Right lobe of liver (tissue), 6 donors: ENCODE results near the gene NEK9. TPM values are rescaled to one million over a fixed set of nuclear protein-coding genes. Genes with fewer than 3 reads are reported as not detected.

Experiments
- ATAC-seq, 4 donors: fragments of 200-7000 bp; cut with Tn5 transposase; one replicate each; pipeline ENCODE4 v1.9.1; 2020; ENCODE audit warnings: mild to moderate bottlenecking in 4 of 4, moderate library complexity in 4 of 4
- DNase-seq, 3 donors: peaks; one replicate each; pipeline ENCODE4 v3.0.0-alpha.2; 2020
- H3K27ac ChIP-seq, 3 donors: fragments of 200-600 bp; one replicate each; pipeline ENCODE4 v1.8.0; 2022
- H3K27me3 ChIP-seq, 2 donors: fragments of 200-600 bp; one replicate each; pipeline ENCODE4 v1.8.0; 2022
- H3K36me3 ChIP-seq, 4 donors: fragments of 200-600 bp; sonication (generic) in 1 of 4; one replicate each; pipeline versions ENCODE4 v1.5.1 to v1.8.0; 2017 to 2022; ENCODE audit warnings: control low read depth in 1 of 4
- H3K4me1 ChIP-seq, 4 donors: fragments of 200-600 bp; sonication (generic) in 1 of 4; one replicate each; pipeline versions ENCODE4 v1.5.1 to v1.8.0; 2017 to 2022; ENCODE audit warnings: control low read depth in 1 of 4
- H3K4me3 ChIP-seq, 3 donors: fragments of 200-600 bp; one replicate each; pipeline ENCODE4 v1.8.0; 2022
- H3K9me3 ChIP-seq, 4 donors: fragments of 200-600 bp; sonication (generic) in 1 of 4; one replicate each; pipeline versions ENCODE4 v1.5.1 to v1.8.0; 2017 to 2022; ENCODE audit warnings: control low read depth in 1 of 4
- POLR2A ChIP-seq: fragments of 450-650 bp; IDR thresholded peaks from one replicate; pipeline ENCODE4 v1.6.1; 2017; ENCODE audit warnings: antibody characterized with exemption, mild to moderate bottlenecking
- WGBS: methylation state at CpG from one replicate; pipeline ENCODE4 v1.1.6; 2018; ENCODE audit warnings: low coverage, low lambda C conversion rate; ENCODE audit not compliant: insufficient coverage; ENCODE audit errors: missing lambda C conversion rate; 5-methylcytosine and 5-hydroxymethylcytosine counted together
- intact Hi-C, 2 donors: fragments of 100-400 bp; cut with DNase I; formaldehyde crosslinking; loops; one replicate each; pipeline versions ENCODE4 v1.11.2 to v1.14.1; 2022
- total RNA-seq, 6 experiments: library from RNA; depleted of rRNA in 2 of 6; stranded (reverse); fragments of >200 nt in 2 of 6; fragmentation: NEBNext Ultra II Directional in 3 of 6; extraction: Animal tissue kit (Norgen Biotek cat#: 25700) in 3 of 6; gene quantifications; one replicate each; pipeline versions ENCODE4 v1.1.0 to v1.2.4, GENCODE V29; 2016 to 2023
- TF ChIP-seq, protein P1 (sequence below), 4 donors: fragments of 200-600 bp in 3 of 4; fragments of 450-650 bp in 1 of 4; IDR thresholded peaks; one replicate each; pipeline versions ENCODE4 v1.5.1 to v1.8.0; 2016 to 2022; ENCODE audit warnings: antibody characterized with exemption in 4 of 4, mild to moderate bottlenecking in 2 of 4
- donor health status: DM: no; HTN: yes; CAD: no.
- donor health status: DM: no; HTN: no; CAD: no.
- donor health status: DM: no; HTN: no; CAD: no.
- donor health status: DM: no; HTN: yes; CAD: no.
- donor health status: DM: no; HTN: yes; CAD: no.

Gene NEK9
- total RNA-seq, 6 experiments from 2014 or later: 22.2 to 56.8 (median 39.6) TPM

DNA sequence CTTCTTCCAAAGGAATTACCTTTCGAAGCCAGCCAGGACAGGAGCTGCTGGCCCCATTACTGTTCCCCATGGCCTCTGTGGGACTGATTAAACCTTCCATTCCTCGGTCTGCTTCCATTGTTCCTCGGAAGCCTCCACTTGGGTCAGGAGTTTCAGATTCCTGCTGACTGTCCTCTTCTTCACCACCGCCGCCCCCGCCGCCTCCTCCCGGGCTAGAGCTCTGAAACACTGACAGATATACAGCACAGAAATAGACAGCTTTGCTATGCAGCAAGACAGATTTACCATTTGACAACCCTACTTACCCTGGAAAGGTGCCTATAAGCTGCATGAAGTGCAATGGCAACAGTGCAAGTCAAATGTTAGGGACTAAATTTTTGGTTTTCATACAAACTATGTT, 35.6 kb downstream of the NEK9 start:
- H3K36me3 ChIP-seq: peaks cover 0 to 73% (median 44%) of the 10 kb centered on the region in 4 donors

DNA sequence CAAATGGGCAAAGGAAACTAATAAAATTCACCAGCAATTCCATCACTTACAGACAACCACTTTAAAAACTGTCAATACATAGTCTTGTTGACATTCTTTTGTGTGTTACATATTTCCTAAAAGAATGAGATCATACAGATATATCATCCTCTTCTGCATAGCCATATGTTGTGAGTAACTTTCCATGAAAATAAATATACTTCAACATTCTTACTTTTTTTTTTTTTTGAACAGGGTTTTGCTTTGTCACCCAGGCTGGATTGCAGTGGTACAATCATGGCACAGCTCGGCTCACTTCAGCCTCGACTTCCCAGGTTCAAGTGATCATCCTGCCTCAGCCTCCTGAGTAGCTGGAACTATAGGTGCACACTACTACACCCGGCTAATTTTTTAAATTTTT, 36.5 kb downstream of the NEK9 start:
- DNase-seq: no peak
- 93% methylated on average over 3 of the region's 3 CpGs for WGBS
- no peaks in the 10 kb centered on the region for H3K27me3 ChIP-seq
- H3K4me1 ChIP-seq: no peaks in the 10 kb centered on the region
- no peak for ATAC-seq
- intact Hi-C loops: loop anchor here in 1 of 2 donors (5.0 kb wide), 1 partner anchor 143 kb away; no protein-coding TSS in a partner anchor
- H3K9me3 ChIP-seq: no peaks in the 10 kb centered on the region
- no peak overlapping the region for H3K4me3 ChIP-seq
- no peak for TF ChIP-seq POLR2A
- H3K27ac ChIP-seq: no peak overlapping the region
- peaks cover 0 to 73% (median 48%) of the 10 kb centered on the region in 4 donors for H3K36me3 ChIP-seq

More for the DNA sequence above, 35.6 kb downstream of the NEK9 start:
- DNase-seq (no peak), ATAC-seq (no peak)
- intact Hi-C loops: loop anchor here in 1 of 2 donors (5.0 kb wide), 1 partner anchor 144 kb away; no protein-coding TSS in a partner anchor
- no peaks in the 10 kb centered on the region for H3K9me3 ChIP-seq
- H3K27ac ChIP-seq: no peak overlapping the region
- no peak overlapping the region for H3K4me3 ChIP-seq
- 84% methylated on average over 7 of the region's 8 CpGs for WGBS
- H3K4me1 ChIP-seq: no peaks in the 10 kb centered on the region
- H3K27me3 ChIP-seq: no peaks in the 10 kb centered on the region
- no peak for TF ChIP-seq POLR2A
- TF ChIP-seq, protein P1, sequence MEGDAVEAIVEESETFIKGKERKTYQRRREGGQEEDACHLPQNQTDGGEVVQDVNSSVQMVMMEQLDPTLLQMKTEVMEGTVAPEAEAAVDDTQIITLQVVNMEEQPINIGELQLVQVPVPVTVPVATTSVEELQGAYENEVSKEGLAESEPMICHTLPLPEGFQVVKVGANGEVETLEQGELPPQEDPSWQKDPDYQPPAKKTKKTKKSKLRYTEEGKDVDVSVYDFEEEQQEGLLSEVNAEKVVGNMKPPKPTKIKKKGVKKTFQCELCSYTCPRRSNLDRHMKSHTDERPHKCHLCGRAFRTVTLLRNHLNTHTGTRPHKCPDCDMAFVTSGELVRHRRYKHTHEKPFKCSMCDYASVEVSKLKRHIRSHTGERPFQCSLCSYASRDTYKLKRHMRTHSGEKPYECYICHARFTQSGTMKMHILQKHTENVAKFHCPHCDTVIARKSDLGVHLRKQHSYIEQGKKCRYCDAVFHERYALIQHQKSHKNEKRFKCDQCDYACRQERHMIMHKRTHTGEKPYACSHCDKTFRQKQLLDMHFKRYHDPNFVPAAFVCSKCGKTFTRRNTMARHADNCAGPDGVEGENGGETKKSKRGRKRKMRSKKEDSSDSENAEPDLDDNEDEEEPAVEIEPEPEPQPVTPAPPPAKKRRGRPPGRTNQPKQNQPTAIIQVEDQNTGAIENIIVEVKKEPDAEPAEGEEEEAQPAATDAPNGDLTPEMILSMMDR (IDR thresholded peaks at IDR 0.05): no peak

DNA sequence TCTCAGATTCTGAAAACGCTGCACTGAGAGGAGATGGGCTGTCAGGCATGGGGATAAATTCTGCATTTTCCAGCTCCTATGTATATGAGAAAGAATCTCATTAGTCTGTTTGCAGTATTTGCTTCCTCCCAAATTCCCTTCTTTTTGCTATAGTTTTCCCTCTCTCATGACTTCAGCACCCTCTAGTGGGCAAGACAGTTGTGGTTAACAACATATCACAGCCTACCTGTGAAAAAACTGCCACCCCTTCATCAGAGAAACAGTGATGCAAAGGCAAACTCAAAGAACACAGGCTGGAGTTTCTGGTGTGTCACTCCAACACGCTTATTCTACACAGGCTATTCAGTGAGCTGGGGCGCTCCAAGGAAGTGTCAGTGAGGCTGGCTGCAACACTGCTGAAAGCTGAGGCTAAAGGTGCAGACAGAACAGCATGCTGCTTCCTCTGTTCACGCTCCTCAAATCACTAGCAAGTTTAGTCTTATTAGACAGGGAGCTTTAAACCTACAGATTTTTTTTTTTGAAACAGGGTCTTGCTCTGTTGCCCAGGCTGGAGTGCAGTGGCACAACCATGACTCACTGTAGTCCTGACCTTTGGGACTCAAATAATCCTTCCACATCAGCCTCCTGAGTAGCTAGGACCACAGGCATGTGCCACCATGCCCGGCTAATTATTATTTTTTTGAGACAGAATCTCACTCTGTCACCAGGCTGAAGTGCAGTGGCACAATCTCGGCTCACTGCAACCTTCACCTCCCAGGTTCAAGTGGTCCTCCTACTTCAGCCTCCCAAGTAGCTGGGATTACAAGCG, 38.1 kb downstream of the NEK9 start:
- intact Hi-C loops: loop anchor here in 1 of 2 donors (10.0 kb wide), 1 partner anchor 144 kb away; no protein-coding TSS in a partner anchor
- peaks cover 0 to 73% (median 45%) of the 10 kb centered on the region in 4 donors for H3K36me3 ChIP-seq
- no peaks in the 10 kb centered on the region for H3K27me3 ChIP-seq
- ATAC-seq (peak; percentile 81 to 89 (median 85)), DNase-seq (no peak)
- no peak overlapping the region for H3K4me3 ChIP-seq
- no peaks in the 10 kb centered on the region for H3K9me3 ChIP-seq
- no peaks in the 10 kb centered on the region for H3K4me1 ChIP-seq
- TF ChIP-seq, protein P1 (IDR thresholded peaks at IDR 0.05): peak; percentile 72 to 89 (median 77)
- no peak for TF ChIP-seq POLR2A
- WGBS: 68% methylated on average over 6 of the region's 7 CpGs
- H3K27ac ChIP-seq: no peak overlapping the region

DNA sequence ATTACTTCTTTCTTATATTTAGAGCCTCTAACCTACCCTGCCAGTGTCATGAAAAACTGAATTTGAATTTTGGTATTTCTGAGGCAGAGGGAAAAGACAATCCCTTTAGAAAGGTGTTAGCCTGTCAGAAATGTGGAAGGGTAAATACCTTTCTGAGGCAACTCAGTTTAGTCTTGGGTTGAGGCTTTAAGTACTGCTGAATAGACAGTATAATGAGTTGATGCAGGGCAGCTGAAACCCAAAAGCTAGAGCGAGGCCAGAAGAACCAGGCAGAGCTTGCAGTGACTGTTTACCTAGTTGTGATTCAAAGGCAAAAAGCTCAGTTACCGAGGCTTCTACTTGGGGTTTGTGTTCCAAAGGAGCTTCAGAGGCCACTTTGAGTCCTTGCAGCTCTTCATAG, 38.7 kb downstream of the NEK9 start:
- no peak overlapping the region for H3K4me3 ChIP-seq
- no peak for TF ChIP-seq POLR2A
- TF ChIP-seq, protein P1 (IDR thresholded peaks at IDR 0.05): no peak
- DNase-seq (no peak), ATAC-seq (no peak)
- H3K27me3 ChIP-seq: no peaks in the 10 kb centered on the region
- H3K9me3 ChIP-seq: no peaks in the 10 kb centered on the region
- H3K36me3 ChIP-seq: peaks cover 0 to 77% (median 44%) of the 10 kb centered on the region in 4 donors
- no peaks in the 10 kb centered on the region for H3K4me1 ChIP-seq
- WGBS: 72% methylated on average over 2 of the region's 2 CpGs
- intact Hi-C loops: loop anchor here in 1 of 2 donors (10.0 kb wide), 1 partner anchor 143 kb away; no protein-coding TSS in a partner anchor
- H3K27ac ChIP-seq: no peak overlapping the region

DNA sequence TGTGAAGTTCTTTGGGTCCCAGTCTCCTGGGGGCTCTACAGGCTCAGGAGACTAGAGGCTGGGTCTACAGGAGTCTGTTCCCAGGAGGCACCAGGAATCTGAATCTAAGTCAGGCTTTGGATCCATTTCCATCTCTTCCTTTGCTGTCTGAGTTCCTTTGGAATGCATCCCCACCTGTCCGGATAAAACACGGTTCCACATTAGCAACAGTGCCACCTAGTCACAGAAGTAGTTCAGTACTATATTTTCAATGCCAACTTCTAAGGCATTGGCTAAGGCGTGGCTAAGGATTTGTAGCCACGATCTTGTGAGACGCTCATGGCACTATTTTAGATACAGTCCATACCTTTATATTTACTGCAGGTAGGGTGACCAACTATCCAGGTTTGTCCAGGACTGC, 42.3 kb downstream of the NEK9 start:
- intact Hi-C loops: loop anchor here in 1 of 2 donors (10.0 kb wide), 1 partner anchor 140 kb away; no protein-coding TSS in a partner anchor
- TF ChIP-seq, protein P1 (IDR thresholded peaks at IDR 0.05): peak; percentile 11 to 43 (median 22)
- no peak for TF ChIP-seq POLR2A
- DNase-seq (no peak), ATAC-seq (peak; percentile 44 to 60 (median 57))
- H3K36me3 ChIP-seq: peaks cover 0 to 60% (median 36%) of the 10 kb centered on the region in 4 donors
- H3K9me3 ChIP-seq: no peaks in the 10 kb centered on the region
- H3K27me3 ChIP-seq: no peaks in the 10 kb centered on the region
- no peak overlapping the region for H3K4me3 ChIP-seq
- no peaks in the 10 kb centered on the region for H3K4me1 ChIP-seq
- no peak overlapping the region for H3K27ac ChIP-seq
- WGBS: 50% methylated on average over 5 of the region's 5 CpGs
